ENCODE data around the gene PIGN. TPM values are rescaled to one million over a fixed set of nuclear protein-coding genes. Genes with fewer than 3 reads are reported as not detected.

PIGN gene
- total RNA-seq, 6 experiments from 2014 or later: 8.2 to 17.8 (median 13.0) TPM

DNA sequence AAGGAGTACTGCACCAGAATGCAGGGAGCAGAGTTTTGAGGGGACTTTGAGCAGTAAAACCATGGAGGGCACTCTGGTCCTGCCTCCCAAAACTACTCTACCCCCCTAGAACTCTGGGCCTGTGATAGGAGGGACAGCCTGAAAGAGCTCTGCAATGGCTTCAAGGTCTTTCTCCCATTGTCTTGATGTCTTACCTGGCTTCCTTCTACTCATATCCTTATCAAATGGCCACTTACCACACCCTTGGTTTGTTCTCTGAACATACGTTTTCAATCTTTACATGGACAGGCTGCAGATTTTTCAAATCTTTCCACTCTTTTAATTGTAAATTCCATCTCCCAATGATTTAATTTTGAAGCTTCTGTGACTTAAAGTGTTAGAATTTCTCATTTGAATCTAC lies 27.9 kb upstream of the PIGN start:
- no peaks in the 10 kb centered on the region for H3K27me3 ChIP-seq
- TF ChIP-seq, protein P1, sequence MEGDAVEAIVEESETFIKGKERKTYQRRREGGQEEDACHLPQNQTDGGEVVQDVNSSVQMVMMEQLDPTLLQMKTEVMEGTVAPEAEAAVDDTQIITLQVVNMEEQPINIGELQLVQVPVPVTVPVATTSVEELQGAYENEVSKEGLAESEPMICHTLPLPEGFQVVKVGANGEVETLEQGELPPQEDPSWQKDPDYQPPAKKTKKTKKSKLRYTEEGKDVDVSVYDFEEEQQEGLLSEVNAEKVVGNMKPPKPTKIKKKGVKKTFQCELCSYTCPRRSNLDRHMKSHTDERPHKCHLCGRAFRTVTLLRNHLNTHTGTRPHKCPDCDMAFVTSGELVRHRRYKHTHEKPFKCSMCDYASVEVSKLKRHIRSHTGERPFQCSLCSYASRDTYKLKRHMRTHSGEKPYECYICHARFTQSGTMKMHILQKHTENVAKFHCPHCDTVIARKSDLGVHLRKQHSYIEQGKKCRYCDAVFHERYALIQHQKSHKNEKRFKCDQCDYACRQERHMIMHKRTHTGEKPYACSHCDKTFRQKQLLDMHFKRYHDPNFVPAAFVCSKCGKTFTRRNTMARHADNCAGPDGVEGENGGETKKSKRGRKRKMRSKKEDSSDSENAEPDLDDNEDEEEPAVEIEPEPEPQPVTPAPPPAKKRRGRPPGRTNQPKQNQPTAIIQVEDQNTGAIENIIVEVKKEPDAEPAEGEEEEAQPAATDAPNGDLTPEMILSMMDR (IDR thresholded peaks at IDR 0.05): no peak
- peaks cover 0 to 9% (median 3%) of the 10 kb centered on the region in 4 donors for H3K4me1 ChIP-seq
- no peaks in the 10 kb centered on the region for H3K9me3 ChIP-seq
- intact Hi-C loops (cut with DNase I): no loop called here
- peaks cover 0 to 6% (median 0%) of the 10 kb centered on the region in 4 donors for H3K36me3 ChIP-seq
- 58% methylated on average over 1 of the region's 1 CpG for WGBS (ENCODE audit: insufficient coverage, low coverage, low lambda C conversion rate, missing lambda C conversion rate)
- ATAC-seq (no peak), DNase-seq (no peak)
- H3K4me3 ChIP-seq: no peak overlapping the region
- H3K27ac ChIP-seq: no peak overlapping the region

DNA sequence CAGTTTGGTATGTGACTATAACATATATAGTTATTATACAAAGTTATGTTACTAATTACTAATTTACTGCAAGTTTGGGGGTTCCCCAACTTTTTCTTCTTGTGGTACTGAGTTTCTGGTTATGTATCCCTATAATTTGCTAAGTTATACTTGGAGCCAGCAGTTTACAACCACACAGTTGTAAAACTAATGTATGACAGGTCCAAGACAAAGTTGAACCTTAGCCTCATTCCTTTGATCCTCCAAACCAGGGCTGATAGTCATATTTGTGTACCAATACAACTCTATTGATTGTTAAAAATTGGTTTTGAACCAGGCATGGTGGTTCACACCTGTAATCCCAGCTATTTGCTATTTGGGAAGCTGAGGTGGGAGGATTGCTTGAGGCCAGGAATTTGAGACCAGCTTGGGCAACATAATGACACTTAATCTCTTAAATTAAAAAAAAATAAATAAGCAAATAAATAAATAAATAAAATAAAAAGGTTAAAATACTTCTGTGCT lies 24.5 kb upstream of the PIGN start:
- Histone ChIP-seq H3K4me1 (peaks cover 0 to 9% (median 3%) of the 10 kb centered on the region in 4 donors), H3K27ac (no peak overlapping the region), H3K4me3 (no peak overlapping the region), H3K36me3 (peaks cover 0 to 6% (median 0%) of the 10 kb centered on the region in 4 donors), H3K9me3 (no peaks in the 10 kb centered on the region), H3K27me3 (no peaks in the 10 kb centered on the region)
- ATAC-seq (peak in 3 of 4 donors; percentile 32 to 54 (median 53)), DNase-seq (no peak)
- TF ChIP-seq POLR2A (IDR thresholded peaks at IDR 0.05): no peak
- TF ChIP-seq, protein P1 (IDR thresholded peaks at IDR 0.05): no peak
- intact Hi-C loops (cut with DNase I): no loop called here

DNA sequence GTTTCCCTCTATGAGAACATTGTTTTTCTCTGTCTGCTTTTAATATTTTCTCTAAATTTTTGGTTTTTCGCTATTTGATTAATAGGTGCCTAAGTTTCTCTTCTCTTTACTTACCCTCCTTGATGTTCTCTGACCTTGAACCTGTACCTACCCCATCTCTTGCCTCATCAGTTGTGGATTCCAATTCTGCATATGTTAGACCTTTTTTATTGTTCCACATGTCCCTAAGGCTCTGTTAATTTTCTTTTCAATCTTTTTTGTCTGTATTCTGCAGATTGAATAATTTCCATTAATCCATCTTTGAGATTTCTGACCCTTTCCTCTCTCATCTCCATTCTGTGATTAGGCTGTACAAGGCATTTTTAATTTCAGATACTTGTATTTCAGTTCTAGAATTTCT lies 23.3 kb upstream of the PIGN start:
- intact Hi-C loops (cut with DNase I): no loop called here
- H3K27ac ChIP-seq: no peak overlapping the region
- H3K4me1 ChIP-seq: peaks cover 0 to 9% (median 3%) of the 10 kb centered on the region in 4 donors
- ATAC-seq (no peak), DNase-seq (no peak)
- no peaks in the 10 kb centered on the region for H3K27me3 ChIP-seq
- no peaks in the 10 kb centered on the region for H3K9me3 ChIP-seq
- no peak overlapping the region for H3K4me3 ChIP-seq
- peaks cover 0 to 6% (median 0%) of the 10 kb centered on the region in 4 donors for H3K36me3 ChIP-seq
- no peak for TF ChIP-seq POLR2A (IDR thresholded peaks at IDR 0.05)
- TF ChIP-seq, protein P1 (IDR thresholded peaks at IDR 0.05): no peak
- WGBS (ENCODE audit: insufficient coverage, low coverage, low lambda C conversion rate, missing lambda C conversion rate): 100% methylated on average over 1 of the region's 1 CpG

DNA sequence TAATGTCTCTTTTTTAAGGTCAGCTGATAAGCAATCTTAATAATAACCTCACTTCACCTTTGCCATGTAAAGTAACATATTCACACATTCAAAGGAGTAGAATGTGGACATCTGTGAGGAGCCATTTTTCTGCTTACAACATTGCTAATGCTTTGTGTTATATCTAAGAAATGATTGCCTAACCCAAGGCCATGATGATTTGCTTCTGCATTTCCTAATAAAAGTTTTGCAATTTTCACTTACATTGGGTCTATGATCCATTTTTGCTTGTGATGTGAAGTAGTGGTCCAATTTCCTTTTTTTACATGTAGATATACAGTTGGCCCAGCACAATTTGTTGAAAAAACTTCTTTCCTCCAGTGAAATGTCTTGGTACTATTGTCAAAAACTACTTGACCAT lies 22.2 kb upstream of the PIGN start:
- intact Hi-C loops (cut with DNase I): no loop called here
- Histone ChIP-seq H3K9me3 (no peaks in the 10 kb centered on the region), H3K4me3 (no peak overlapping the region), H3K27ac (no peak overlapping the region), H3K4me1 (peaks cover 0 to 9% (median 3%) of the 10 kb centered on the region in 4 donors), H3K27me3 (no peaks in the 10 kb centered on the region), H3K36me3 (peaks cover 0 to 1% (median 0%) of the 10 kb centered on the region in 4 donors)
- TF ChIP-seq, protein P1 (IDR thresholded peaks at IDR 0.05): no peak
- TF ChIP-seq POLR2A (IDR thresholded peaks at IDR 0.05): no peak
- ATAC-seq (peak in 1 of 4 donors; percentile 28), DNase-seq (no peak)

DNA sequence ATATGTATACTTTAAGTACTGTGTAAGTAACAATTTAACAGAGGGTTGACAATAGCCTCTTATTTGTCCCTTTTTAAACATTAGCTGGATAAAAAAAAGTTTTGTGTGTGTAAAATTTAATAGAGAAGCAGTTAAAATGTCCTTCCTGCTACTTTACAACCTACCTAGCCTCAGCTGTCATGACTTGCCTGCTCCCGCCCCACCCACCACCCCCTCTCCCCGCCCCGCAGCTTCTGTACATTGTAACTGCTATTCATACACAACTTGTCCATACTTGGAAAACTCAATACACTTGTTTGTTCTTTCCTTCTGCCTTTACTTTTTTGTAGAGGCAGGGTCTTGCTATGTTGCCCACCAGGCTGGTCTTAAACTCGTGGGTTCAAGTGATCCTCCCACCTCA lies 19.7 kb upstream of the PIGN start:
- DNase-seq: no peak
- no peak overlapping the region for H3K4me3 ChIP-seq
- TF ChIP-seq, protein P1 (IDR thresholded peaks at IDR 0.05): no peak
- no peak for TF ChIP-seq POLR2A (IDR thresholded peaks at IDR 0.05)
- H3K27ac ChIP-seq: no peak overlapping the region
- ATAC-seq: no peak
- intact Hi-C loops (cut with DNase I): no loop called here
- peaks cover 0 to 9% (median 3%) of the 10 kb centered on the region in 4 donors for H3K4me1 ChIP-seq
- WGBS (ENCODE audit: insufficient coverage, low coverage, low lambda C conversion rate, missing lambda C conversion rate): 97% methylated on average over 4 of the region's 4 CpGs
- no peaks in the 10 kb centered on the region for H3K9me3 ChIP-seq
- no peaks in the 10 kb centered on the region for H3K27me3 ChIP-seq
- no peaks in the 10 kb centered on the region for H3K36me3 ChIP-seq
